HG02678 (cell line): ENCODE results near the gene EIF2B2.

Experiments used
- ATAC-seq: cut with Tn5 transposase; IDR thresholded peaks from one replicate; pipeline ENCODE4 v1.9.1; 2021; ENCODE audit warnings: mild to moderate bottlenecking, moderate library complexity; ENCODE audit not compliant: unreplicated experiment

Gene EIF2B2

DNA sequence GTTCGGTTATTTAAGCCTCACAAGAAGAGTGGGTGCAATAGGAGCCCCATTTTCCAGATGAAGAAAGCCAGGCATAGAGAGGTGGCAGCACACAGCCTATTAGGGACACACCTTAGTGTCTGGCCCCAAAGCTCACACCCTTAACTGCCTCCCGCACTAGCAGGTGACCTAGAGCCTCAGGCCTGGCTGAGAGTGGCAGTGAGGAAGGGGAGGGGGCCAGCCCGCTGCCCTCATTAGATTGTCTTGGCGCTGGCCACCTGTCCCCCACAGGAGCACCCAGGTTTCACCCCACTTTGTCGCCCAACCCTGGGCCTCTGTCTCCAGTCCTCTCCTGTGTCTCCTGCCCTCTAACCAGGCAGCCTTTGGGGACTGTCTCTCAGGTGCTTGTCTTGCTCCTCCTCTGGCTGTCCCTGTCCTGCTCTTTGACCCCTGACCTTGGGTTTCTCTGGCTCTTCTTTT lies 28.8 kb upstream of the EIF2B2 start:
- ATAC-seq: no peak

DNA sequence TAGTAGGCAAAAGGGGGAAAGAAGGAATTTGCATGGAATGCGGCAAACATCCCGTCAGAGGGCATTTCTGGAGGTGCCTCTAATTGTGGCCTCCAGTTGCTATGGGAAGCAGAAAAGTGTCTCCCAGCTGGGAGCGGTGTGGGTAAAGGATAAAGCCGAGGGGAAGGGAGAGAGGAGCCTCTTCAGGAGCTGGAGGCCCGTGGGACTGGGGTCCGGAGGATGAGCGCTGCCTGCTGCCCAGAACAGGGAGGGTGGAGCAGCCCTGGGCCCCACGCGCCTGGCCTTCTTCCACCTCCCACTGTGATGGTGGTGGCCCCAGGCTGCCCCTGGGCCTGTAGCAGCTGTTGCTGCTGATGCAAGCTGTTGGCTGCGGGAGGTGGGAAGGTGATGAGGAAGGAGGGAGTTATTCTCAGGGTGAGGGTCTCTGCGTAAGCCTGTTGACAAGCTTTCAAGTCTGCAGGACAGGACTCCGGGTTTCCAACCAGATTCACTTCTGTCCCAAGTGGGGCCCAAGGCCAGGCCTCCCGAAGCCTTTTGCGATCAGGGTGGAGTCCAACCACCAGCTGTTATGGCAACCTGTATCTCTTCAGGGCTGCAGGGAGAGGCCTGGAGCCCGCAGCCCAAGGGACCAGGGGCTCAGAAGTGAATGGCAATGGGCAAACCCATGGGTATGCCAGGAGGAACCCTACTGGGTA lies 28.2 kb upstream of the EIF2B2 start:
- ATAC-seq: no peak

DNA sequence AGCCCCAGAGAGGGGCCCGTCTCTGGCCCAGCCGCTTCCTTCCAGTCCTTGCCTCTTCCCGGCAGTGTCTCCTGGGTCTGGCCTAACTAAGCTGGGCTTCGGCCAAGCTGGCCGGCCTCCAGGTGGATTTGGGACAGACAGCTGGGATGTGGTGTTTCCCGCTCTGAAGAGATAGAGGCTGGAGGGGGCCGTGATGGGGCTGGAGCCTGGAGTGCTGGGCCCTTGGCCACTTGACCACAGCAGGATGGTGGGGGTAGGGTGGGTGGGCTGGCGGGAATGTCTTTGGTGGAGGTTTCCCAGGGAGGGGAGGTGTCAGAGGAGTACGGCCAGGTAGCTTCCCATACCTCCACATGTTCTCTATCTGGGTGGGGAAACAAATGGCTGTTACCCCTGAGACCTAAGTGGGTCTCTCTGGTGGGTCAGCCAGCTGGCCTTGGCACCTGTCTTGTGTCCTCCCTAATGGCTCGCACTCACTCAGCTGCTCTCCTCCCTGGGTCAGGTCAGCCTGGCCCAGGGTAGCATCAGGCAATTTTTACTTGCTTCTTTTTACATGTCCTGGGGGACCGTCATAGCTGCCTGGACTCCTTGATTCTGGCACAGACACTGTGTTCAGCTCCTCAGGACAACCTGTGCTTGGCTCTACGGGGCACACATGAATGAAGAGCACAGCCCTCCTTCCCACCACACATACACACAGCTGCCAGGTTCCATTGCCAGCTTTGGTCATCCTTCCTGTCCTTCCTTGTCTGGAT lies 27.5 kb upstream of the EIF2B2 start:
- ATAC-seq: no peak

DNA sequence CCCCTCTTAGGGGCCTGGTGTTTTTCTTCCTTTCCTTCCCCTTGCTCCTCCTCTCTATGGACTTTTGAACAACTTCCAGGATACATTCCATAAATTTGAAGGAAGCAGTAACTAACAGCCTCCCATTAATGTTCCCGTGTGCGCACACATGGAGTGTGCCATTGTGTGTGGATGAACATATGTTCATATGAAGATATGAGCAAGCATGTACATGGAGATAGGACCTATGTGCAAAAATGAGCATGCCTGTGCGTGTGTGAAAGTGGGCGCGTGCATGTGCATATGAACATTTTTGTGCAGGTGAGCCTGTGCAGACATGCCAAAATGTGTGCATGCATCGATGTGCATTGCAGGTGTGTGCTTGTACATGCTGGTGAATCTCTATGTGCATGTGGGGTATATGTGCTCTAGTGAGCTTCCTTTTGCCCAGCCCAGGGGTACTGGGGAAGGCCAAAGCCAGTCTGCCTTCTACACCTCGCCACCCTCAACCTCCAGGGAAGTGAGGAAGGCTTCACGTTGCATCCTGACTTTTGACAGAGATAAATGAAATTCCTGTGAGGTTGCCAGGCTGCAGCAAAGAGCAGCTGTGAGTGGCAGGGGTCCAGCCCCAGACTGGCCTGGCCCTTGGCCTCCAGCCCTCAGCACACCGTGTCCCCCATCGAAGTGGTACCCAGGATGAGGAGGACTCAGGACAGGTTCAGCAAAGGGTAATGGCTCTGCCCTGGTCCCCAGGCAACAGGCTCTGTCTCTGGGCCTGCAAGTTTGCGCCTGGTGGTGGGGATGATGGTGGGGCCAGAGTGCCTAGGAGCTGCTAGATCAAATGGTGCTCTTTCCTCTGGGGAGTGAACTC lies 26.2 kb upstream of the EIF2B2 start:
- ATAC-seq: no peak

DNA sequence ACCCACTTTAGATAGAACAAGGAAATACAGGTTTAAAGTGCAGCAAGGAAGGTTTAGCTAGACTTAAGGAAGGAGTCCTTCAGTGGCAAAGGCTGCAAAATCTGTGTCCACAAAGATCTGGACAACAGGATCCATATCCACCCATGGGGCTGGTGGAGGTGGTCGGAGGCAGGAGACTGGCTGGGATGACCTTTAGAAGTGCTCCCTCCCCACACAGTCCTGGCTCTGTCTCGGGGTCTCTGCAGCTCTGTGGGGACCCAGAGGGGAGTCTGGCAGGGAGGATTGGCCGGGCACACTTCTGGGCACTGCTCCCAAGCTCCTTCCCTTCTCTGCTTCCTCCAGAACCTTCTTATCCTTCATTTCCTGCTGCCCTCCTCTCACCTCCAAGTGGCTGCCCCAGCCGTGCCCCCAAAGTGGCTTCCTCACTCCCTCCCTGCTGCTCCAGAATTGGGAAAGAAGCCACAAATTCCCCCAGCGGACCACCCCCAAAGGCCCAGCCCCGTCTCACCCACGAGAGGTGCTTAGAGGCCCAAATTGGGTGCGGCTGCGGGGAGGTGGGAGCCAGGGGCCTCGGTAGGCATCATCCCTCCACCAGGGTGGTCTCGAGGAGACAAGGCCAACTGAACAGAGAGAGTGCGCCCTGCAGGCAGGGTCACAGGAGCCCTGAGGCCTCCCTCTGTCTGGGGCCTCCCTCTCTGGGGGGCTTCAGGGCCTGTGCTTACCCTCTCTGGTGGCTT lies 25.4 kb upstream of the EIF2B2 start:
- no peak for ATAC-seq

DNA sequence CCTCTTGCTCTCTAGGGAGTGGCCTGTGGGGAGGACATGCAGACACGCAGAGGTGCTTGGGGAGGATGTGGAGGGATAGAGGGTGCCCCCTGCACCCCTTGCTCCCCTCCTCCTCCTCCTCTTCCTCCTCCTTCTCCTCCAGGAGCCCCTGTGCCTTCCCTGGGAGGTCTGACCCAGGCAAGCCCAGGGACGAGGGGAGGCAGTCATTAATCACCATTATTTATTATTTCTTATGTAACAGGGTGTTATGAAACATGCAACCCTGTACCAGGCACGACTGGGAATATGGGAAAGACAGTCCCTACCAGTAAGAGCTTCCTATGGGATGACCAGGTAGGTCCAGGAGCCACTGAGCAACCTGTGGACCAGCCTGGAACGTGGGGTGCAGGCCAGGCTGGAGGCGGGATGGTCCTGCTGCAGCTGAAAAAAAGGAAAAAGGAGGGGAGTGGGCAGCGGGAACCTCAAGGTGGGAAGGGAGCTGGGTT lies 24.8 kb upstream of the EIF2B2 start:
- no peak for ATAC-seq

DNA sequence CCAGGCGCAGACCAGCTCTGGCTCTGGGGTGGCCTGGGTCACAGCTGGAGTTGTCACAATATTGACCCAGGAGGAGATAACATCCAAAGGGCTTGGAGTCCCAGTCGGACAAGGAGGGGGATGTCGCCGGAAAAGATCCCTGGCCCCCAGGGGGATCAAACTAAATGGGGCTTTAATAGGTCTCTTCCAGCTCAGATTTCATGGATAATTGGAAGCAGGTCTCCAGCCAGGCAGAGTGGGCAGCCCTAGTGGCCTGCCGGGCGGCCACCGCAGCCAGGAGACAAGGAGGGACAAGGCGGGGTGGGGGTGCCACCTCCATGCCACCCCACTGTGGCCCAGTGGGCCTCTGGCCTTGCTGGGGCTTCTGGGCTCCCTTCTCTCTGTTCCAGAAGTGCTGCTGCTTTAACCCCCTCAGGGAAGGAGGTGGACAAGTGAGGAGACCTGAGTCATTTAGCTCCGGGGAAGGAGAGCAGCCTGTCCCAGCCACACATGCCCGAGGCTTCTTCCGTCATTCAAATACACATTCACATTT lies 24.2 kb upstream of the EIF2B2 start:
- no peak for ATAC-seq

DNA sequence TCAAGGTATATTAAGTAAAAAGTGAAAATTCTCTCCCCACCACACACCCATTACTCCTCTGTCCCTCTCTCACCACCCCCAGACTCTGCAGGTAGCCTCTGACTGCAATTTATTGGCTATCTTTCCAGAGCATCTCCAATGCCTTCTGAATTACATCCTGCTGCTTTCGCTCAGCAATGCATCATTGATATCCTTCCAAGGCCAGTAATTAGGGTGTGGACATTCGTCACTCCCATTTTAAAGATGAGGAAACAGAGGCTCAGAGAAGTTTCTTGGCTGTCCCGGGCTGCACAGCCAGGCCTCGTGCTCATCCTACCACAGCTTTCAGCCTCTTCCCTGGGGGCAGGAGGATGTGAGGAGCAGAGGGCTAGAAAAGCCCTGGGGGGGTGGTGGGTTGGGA lies 23.7 kb upstream of the EIF2B2 start:
- ATAC-seq: no peak

DNA sequence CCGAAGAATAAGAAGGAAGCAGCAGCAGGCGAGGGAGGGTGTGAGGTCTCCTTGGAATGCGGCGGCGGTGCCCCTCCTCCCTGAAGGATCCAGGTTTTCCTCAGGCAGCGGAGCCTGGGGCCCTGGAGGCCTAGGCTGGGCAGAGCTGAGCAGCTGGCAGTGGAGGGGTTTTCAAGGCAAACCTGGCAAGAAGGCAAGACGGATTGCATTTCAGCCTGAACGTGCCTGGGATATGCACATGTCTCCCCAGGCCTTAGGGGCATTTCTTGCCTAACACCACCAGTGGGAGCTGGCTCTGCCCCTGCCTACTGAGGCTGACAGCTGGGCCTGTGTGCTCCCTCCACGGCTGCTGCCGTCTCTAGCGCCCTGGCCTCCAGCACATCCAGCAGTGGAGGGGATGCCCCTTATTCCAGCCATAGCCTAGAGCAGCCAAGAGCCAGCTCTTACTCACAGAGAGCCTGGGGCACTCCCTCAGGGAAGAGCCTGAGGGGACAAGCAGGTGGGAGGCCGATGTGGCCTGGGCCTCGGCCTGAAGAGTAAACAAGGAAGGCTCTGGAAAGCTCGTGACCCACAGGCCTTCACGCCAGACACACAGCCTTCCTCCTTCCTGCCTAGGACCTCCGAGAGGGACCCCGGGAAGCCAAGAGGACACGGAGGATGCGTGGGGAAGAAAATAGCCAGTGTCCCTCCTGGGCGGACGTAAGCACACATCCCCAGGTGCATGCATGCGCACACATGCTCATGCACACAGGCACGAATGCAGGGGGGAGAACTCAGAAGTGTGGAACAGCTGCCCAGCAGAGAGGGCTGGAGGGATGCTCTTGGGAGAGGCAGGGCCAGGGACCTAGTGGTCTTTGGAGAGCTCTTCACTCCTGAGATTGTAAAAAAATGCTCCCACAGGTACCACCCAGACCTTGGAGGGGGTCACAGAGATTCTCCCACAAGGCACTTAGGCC lies 23.0 kb upstream of the EIF2B2 start:
- ATAC-seq: no peak

DNA sequence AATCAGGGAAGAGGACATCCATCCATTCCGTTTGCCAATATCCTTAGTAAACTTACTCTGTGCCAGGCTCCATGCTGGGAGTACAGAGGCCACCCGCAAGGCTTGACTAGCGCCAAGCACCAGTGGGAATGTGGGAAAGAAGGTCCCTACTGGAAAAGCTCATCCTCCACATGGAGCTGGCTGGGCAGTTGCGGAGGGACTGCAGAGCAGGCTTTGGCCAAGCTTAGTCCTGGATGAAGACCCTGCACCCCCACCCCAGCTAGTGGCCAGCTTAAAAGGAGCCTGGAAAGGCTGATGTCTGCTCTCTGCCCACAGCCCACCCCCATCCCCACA lies 22.4 kb upstream of the EIF2B2 start:
- no peak for ATAC-seq

DNA sequence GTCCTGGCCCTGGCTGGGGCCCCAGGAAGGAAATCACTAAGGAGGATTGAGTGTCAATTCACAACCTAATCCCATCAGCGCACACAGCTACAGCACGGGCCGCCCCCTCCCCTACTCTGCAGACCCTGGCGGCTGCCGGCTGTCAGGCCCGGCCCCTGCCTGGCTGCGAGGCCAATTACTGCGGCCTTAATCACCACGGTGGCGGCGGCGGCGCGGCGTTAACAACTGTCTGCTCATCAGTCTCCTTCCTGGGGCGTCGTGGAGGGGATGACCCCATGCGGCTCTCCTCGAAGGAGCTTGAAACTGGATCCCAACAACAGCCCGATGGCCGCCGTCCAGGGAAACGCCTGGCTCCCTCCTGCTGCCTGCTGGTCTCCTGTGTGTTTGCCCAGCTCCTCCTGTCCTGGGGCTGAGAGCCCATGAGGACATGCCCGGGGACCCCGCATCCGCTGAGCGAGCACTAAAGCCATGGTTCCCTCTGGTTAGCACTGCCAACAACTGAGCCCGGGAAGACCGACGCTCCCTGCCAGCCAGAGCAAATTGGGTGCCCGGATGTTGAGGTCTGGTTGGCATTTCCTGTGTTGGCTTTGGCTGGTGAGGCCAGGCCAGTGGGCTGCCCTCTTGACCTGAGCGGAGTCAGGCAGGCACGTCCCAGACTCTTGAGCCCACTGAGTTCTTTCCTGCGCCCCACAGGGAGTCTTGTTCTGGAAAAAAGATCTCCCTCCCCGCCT lies 21.8 kb upstream of the EIF2B2 start:
- no peak for ATAC-seq

DNA sequence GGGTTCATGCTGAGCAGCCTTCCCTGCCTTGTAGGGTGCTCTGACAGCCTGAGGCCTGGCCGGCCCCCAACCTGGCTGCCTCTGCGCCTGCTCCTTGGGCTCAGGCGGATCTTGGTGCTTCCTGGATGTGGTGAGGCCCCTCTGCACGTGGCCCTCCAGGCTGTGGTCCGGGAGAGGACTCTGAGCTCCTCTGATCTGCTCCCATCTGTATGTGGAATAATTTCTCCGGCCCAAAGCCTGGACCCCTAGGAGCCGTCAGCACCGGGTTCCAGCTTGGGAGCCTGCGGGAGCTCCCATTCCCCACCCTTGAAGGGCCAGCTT lies 21.3 kb upstream of the EIF2B2 start:
- no peak for ATAC-seq

DNA sequence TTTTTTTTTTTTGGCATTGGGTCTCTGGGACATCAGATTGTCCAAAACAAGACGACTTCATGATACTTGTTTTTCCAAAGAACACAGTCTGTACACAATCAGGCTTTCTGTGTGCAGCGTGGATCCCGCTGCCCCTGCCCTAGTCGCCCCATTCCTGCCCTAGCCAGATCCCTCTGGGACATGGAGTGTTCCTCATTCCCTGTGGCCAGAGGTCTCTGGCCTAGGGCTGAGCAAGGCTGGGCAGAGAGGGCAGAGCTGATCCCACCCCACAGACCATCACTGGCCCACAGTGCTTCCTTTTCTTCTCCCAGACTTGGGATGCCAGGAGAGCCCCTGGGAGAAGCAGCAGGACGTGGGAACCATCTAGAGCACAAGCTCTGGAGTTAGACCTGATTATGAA lies 20.9 kb upstream of the EIF2B2 start:
- no peak for ATAC-seq

DNA sequence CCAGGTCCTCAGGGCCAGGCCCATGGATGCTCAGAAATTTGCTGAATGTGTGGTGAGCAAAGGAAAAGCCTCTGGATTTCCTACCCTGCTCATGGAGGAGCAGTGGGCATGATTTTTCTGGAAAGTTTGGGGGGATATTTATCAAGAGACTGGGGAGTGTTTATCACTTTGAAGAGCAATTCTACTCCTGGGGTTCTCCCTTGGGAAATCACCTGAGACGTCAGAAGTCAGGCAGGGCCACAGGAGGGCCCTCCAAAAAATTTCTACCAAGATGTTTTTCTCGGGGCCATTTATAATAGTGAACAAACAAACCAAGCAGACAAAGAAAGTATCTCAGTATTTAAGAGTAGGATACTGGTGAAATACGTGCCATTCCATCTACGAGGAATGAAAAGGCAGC lies 20.1 kb upstream of the EIF2B2 start:
- no peak for ATAC-seq

DNA sequence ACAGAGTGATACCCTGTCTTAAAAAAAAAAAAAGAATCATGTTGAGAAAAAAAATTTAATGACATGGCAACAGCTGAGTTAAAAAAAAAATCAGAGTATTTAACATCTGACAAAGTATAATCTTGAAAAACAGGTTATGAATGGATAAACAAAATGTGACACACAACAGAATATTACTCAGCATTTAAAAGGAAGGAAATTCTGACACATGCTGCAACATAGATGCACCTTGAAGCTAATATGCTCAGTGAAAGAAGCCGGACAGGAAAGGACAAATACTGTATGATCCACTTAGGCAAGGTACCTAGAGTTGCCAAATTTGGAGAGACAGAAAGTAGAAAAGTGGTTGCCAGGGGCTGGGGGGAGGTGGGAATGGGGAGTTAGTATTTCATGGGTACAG lies 19.4 kb upstream of the EIF2B2 start:
- ATAC-seq: no peak

DNA sequence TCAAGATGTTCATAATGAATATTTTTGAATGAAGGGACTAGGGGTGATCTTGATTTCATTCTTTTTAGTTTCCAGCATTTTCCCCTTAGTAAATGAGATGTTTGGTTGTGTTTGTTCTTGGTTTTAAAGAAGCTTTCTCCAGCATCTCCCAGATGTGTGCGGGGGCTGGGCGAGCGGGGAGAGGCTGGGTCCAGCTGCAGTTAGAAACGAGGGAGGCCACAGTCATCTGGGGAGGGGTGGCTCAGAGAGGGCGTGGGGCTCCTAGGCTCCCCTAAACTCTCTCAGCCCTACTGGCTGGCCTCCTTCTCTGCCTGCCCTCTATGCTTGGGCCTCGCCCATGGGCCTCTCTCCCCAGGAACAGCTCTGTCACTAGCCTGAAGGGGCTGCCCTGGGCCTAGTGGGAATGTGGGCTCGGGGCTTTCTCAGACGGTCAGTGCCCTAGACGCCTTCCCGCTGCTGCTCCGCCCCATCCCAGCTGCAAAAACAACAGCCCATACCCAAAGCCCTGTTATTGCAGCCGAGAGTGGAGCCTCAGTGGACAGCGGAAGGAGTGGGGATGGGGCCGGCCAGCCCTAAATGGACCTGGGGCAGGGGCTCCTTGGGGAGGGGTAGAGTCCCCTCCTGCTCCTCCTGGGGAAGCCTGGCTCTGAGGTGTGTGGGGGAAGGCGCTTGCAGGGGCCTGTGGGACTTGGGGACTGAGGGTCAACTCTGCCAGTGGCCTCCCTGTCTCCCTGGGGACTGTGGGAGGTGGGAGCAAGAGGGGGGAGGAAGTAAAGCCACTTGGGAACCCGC lies 18.3 kb upstream of the EIF2B2 start:
- no peak for ATAC-seq

DNA sequence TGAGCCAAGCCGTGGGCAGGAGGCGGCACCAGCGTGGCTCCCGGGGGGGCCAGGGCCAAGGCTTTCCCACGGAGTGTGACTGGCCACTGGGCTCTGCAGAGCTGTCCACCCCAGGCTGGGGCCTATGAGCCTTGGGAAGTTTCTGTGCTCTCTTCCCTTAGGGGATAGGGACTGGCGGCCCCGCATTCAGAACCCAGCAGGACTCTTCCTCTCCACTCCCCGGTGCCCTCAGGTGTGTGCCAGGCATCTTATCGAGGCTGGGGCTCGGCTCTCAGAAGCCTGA lies 17.8 kb upstream of the EIF2B2 start:
- no peak for ATAC-seq

DNA sequence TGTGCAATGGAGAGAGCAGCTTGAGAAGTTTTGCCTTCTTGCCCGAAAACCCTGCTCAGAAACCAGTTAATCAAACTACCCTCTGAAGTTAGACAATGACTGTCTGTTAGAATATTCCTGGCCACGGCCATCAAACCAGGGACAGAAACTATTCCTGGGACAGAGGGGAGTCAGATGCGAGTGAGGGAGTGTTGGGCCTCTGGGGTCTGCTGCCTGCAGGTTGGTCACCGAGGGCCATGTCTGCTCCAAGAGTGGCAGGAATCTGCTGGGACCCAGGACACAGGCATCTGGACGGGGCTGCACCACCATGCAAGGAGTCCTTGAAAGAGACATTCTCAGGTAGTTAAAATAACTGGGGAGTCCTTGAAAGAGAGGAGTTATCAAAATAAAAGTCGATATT lies 16.9 kb upstream of the EIF2B2 start:
- no peak for ATAC-seq

DNA sequence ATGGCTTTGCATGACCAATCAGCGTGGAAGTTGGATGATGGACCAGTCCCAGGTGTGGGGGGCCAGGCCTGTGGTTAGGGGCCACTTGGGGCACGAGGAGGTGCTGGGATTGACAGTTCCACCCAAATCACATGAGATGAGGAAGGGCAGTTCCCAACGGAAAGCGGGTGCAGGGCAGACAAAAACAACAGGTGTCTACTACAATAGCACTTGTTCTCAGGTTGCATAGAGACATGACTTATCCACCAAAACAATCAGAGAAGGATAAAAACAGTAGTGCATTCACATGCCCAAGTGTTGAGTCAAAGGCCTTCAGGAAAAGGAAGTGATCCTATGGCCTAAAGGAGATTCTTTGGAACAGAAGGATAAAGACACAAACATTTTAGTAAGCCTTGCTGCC lies 14.6 kb upstream of the EIF2B2 start:
- no peak for ATAC-seq
